ENCODE data around the gene NAA10.

NAA10 gene

GRCh38 chrX:153927922-153928760 lies 6.7 kb downstream of the NAA10 start:
- TF ChIP-seq TAF1 (IDR thresholded peaks at IDR 0.05; ENCODE audit: borderline replicate concordance, insufficient read depth, low read length) (peak; percentile 65; the same call in 1 of the 2 replicates), SIN3A (IDR thresholded peaks at IDR 0.05; ENCODE audit: borderline replicate concordance, insufficient read depth, low read length) (no peak; the same call in 1 of the 2 replicates), POLR2AphosphoS5 (IDR thresholded peaks at IDR 0.05; ENCODE audit: low read depth, low read length) (peak; percentile 56)

- TF ChIP-seq TAF1 (IDR thresholded peaks at IDR 0.05; ENCODE audit: borderline replicate concordance, insufficient read depth, low read length) (no peak), REST (IDR thresholded peaks at IDR 0.05; ENCODE audit: insufficient read depth in 1 of 2, low read depth in 2 of 2, low read length in 2 of 2) (no peak), POLR2AphosphoS5 (IDR thresholded peaks at IDR 0.05; ENCODE audit: low read depth, low read length) (no peak), SIN3A (IDR thresholded peaks at IDR 0.05; ENCODE audit: borderline replicate concordance, insufficient read depth, low read length) (no peak), FOXP2 (optimal IDR thresholded peaks at IDR 0.05; ENCODE audit: borderline replicate concordance, extremely low read depth, extremely low read length, insufficient read depth) (no peak)
These were observed 7.2 kb downstream of the NAA10 start for GRCh38 chrX:153927672-153927921.

GRCh38 chrX:153926858-153927671 lies 7.8 kb downstream of the NAA10 start:
- TF ChIP-seq REST (IDR thresholded peaks at IDR 0.05; ENCODE audit: insufficient read depth in 1 of 2, low read depth in 2 of 2, low read length in 2 of 2) (0 out of 4 replicates have a peak, but pooled peaks of 1 of the 2 experiments have one; percentile 15), TAF1 (IDR thresholded peaks at IDR 0.05; ENCODE audit: borderline replicate concordance, insufficient read depth, low read length) (0 out of 2 replicates have a peak, but pooled peaks have one; percentile 22), POLR2AphosphoS5 (IDR thresholded peaks at IDR 0.05; ENCODE audit: low read depth, low read length) (no peak; the same call in none of the 2 replicates), SIN3A (IDR thresholded peaks at IDR 0.05; ENCODE audit: borderline replicate concordance, insufficient read depth, low read length) (no peak)

GRCh38 chrX:153926552-153926857 lies 8.3 kb downstream of the NAA10 start:
- TF ChIP-seq TAF1 (IDR thresholded peaks at IDR 0.05; ENCODE audit: borderline replicate concordance, insufficient read depth, low read length): no peak
- no peak for TF ChIP-seq SIN3A (IDR thresholded peaks at IDR 0.05; ENCODE audit: borderline replicate concordance, insufficient read depth, low read length)
- no peak for TF ChIP-seq FOXP2 (optimal IDR thresholded peaks at IDR 0.05; ENCODE audit: borderline replicate concordance, extremely low read depth, extremely low read length, insufficient read depth)
- no peak for TF ChIP-seq POLR2AphosphoS5 (IDR thresholded peaks at IDR 0.05; ENCODE audit: low read depth, low read length)
- TF ChIP-seq REST (IDR thresholded peaks at IDR 0.05; ENCODE audit: insufficient read depth in 1 of 2, low read depth in 2 of 2, low read length in 2 of 2): no peak

- TF ChIP-seq FOXP2 (optimal IDR thresholded peaks at IDR 0.05; ENCODE audit: borderline replicate concordance, extremely low read depth, extremely low read length, insufficient read depth): no peak
- no peak for TF ChIP-seq SIN3A (IDR thresholded peaks at IDR 0.05; ENCODE audit: borderline replicate concordance, insufficient read depth, low read length)
- no peak for TF ChIP-seq POLR2AphosphoS5 (IDR thresholded peaks at IDR 0.05; ENCODE audit: low read depth, low read length)
- no peak for TF ChIP-seq REST (IDR thresholded peaks at IDR 0.05; ENCODE audit: insufficient read depth in 1 of 2, low read depth in 2 of 2, low read length in 2 of 2)
- no peak for TF ChIP-seq TAF1 (IDR thresholded peaks at IDR 0.05; ENCODE audit: borderline replicate concordance, insufficient read depth, low read length)
These were observed 8.9 kb downstream of the NAA10 start, which contains the start of gene ARHGAP4 for GRCh38 chrX:153925739-153926551. Gene ARHGAP4, minus strand, starts transcription at chrX:153926264. Its CDS starts 62 bp downstream, at chrX:153926202.

Measured in PFSK-1 (cell line).